ENCODE results near the gene RBM27.
"Not testable (repeated sequence)": the region's sequence is repeated elsewhere in the genome, so short reads cannot be mapped to it uniquely, and the experiment has no call there.

Gene RBM27

DNA sequence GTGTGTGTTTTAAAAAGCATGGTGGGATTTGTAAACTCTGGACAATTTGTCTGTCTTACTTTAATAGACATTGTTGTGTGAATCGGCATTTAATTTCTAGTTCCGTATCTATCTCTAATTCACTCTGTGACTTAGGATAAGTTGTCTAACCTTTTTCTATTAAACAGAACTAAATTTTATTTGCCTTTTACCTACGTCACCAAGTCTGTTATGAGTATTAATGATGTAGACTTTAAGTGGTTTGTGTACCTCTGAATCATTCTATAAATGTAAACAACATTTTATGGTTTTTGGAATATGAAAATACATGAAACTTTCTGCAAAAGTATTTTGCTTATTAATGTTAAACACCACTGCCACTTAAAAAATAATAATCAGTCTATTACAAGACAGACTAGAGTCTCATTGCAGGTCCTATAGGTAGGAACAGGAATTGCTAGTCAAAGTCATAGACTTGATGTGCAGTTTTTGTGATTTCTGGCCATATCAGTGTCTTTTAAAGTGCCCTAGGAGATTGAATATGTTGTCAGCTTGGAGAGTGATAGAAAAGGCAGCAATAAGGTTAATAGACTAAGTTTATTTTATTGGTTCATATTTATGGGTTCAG is 5.6 kb downstream of the RBM27 start:
- DNase-seq (ENCODE audit: low read depth in 3 of 3): no peak

DNA sequence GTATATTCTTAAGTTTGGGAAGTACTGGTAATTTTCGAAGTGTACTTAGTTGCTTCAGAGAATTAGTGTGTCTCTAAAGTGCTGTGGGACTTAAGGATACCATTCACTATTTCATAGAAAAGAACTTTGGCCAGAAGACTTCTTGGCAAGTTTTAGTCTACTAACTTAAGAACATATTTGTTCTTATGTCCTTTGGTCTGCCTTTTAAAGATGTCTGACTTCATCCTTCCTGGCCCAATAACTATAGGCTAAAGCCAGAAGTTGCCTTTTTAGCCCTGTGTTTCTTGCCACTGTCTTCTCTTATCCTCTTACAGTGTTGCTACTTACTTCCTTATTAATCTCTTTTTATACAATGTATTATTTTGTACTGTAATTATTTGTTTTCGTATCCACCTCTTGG is 6.3 kb downstream of the RBM27 start:
- DNase-seq (ENCODE audit: low read depth in 3 of 3): no peak

DNA sequence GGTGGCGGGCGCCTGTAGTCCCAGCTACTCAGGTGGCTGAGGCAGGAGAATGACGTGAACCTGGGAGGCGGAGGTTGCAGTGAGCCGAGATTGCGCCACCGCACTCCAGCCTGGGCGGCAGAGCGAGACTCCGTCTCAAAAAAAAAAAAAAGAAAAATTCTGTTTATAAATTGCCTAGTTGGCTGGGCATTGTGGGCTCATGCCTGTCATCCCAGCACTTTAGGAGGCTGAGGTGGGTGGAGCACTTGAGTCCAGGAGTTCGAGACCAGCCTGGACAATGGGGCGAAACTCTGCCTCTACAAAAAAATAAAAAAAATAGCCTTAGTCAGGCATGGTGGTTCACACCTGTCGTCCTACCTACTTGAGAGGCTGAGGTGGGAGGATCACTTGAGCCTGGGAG is 7.4 kb downstream of the RBM27 start:
- DNase-seq (ENCODE audit: low read depth in 3 of 3): not testable (repeated sequence)

DNA sequence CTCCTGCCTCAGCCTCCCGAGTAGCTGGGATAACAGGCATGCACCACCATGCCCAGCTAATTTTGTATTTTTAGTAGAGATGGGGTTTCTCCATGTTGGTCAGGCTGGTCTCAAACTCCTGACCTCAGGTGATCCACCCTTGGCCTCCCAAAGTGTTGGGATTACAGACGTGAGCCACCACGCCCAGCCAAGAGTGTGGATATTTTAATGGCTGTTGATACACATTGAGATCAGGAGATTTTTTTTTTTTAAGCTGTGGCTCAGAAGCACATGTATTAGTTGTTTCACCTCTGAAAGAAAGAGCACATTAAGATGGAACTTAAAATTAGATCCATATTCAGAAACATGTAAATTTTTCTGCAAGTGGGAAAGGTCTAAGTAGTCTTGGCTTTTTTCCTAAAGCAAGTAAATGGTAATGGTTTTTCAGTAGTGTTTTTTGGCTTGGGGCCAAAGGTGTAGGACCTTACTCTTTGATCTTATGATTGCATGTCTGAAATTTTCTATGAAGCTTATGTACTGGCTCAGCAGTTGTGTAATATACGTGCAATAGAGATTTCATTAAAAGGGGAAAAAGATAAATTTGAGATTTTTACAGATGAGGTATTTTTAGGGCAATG is 9.9 kb downstream of the RBM27 start:
- no peak for DNase-seq (ENCODE audit: low read depth in 3 of 3)

DNA sequence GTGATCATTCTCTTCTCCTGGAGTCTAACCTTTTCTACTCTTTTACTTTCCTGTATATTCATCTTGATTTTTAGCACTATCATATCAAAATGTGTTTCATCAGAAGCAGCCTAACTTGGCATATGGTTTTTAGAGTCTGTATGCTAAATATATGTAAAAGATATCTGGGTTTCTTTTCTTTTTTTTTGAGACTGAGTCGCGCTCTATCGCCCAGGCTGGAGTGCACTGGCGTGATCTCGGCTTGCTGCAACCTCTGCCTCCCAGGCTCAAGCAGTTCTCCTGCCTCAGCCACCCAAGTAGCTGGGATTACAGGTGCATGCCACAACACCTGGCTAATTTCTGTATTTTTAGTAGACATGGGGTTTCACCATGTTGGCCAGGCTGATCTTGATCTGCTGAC is 11.5 kb downstream of the RBM27 start:
- DNase-seq (ENCODE audit: low read depth in 3 of 3): not testable (repeated sequence)

DNA sequence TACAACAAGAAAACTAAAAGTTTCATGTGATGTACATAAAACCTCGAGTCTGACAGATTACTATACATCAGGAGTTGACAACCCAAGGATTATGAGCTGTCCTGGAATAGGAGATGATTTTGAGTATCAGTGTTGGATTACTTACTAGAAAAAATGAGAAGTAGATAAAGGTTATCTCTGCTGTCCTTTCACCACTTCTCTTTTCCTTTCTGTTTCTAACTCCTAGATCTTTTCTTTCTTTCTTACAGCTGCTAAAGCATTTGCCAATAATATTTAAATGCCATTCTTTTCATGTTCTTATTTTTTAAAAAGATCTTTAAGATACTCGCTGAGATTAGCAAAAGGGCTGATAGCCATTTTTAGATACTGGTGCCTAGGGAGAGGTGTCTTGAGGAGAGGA is 14.8 kb downstream of the RBM27 start:
- no peak for DNase-seq (ENCODE audit: low read depth in 3 of 3)

DNA sequence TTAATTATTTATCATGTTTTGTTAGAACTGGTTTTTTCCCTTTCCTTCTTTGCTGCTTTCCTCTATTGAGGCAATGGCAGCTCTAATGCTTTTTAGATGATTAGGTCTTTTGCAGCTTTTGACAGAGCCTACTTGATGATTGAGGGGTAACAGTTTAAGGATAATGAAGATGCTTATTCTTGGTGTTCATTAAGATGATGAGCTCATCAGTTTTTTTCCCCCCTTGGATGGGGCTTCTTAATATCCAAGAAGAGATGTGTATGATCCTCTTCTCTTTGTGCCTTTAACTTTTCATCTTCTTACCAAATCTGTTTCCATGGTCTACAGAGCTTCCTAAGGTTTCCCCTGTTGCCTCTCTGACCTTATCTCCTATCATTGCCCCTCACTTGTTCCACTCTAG is 15.8 kb downstream of the RBM27 start:
- DNase-seq (ENCODE audit: low read depth in 3 of 3): no peak

DNA sequence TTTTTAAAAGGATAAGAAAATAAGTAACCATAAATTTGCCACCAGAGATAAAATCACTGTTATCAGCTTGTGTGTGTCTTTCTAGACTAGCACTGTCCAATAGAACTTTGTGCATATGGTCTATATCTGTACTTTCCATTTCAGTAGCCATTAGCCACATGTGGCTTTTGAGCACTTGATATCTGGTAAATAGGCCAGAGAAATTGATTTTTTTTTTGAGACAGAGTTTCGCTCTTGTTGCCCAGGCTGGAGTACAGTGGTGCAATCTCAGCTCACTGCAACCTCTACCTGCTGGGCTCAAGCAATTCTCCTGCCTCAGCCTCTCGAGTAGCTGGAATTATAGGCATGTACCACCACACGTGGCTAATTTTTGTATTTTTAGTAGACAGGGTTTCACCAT is 17.8 kb downstream of the RBM27 start:
- DNase-seq (ENCODE audit: low read depth in 3 of 3): no peak

DNA sequence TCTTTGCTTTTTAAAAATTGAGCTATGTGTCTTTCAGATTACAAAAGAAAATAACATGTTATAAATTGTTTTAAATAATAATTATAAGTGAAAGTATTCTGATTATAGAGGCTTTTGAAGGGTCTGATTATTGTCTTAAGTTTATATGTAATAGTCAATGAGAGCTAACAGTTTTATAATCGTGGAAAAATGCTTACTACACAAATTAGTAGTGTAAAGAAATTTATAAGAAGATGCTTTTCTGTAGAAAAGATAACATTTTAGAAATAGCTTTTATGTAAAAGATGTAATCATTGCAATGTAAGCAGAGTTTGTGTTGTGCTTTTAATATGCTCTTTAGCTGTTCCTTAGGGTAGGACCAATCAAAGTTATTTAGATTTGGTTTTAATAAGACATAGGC is 18.6 kb downstream of the RBM27 start:
- DNase-seq (ENCODE audit: low read depth in 3 of 3): no peak

DNA sequence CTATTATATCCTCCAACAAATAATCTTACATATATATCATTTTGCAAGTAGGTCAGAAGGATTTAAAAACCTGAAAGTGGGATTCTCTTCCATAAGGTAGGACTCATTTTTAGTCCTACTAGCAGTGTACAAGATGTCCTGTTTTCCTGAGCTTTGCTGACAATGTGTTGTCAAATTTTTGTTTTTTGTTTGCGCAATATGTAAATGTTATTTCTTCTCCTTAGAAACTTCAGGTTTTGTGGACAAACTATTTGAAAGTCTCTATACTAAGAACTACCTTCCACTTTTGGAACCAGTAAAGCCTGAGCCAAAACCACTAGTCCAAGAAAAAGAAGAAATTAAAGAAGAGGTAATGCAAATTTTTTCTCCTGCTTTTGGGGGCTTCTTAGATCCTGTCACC is 19.8 kb downstream of the RBM27 start:
- no peak for DNase-seq (ENCODE audit: low read depth in 3 of 3)

DNA sequence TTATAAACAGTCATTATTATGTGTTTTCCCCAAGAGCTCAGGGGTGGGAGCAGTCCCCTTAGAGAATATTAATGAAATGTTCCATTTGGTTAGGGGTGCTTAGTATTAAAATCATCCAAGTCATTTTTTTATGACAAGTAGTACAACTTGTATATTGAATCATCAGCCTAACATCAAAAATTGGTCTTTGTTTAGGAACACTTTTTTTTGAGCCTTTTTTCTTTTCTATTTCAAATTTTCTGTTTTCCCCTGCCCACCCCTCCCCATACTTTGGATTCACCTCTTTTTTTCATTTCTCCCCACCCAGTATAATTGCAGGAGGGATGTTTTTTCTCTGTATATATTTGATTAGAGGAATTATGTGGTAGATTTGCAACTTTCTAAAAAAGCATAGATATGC is 25.8 kb downstream of the RBM27 start:
- no peak for DNase-seq (ENCODE audit: low read depth in 3 of 3)

DNA sequence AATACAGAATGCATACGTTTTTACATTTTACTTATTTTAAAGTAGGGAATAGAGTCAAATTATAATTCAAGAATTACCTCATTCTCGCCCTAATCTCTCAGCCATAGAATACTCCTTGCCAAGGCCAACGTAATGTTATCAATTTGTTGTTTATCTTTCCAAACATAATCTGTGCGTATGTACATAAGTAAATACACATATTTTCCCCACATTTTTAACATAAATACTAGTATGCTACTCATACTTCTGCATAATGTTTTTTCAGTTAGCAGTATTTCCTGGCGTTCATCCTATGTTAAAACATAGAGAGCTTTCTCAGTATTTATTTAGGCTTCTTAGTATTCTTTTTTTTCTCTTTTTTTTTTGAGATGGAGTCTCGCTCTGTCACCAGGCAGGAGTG is 28.8 kb downstream of the RBM27 start:
- DNase-seq (ENCODE audit: low read depth in 3 of 3): no peak

DNA sequence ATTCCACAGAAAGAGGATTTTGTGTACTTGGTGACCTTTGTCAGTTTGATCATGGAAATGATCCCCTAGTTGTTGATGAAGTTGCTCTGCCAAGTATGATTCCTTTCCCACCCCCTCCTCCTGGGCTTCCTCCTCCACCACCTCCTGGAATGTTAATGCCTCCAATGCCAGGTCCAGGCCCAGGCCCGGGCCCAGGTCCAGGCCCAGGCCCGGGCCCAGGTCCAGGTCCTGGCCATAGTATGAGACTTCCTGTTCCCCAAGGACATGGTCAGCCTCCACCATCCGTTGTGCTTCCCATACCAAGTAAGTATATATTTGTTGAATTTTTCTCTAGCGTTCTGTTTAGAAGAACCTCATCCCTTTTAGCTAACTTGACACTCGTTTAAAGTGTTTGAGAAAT is 30.0 kb downstream of the RBM27 start:
- no peak for DNase-seq (ENCODE audit: low read depth in 3 of 3)

DNA sequence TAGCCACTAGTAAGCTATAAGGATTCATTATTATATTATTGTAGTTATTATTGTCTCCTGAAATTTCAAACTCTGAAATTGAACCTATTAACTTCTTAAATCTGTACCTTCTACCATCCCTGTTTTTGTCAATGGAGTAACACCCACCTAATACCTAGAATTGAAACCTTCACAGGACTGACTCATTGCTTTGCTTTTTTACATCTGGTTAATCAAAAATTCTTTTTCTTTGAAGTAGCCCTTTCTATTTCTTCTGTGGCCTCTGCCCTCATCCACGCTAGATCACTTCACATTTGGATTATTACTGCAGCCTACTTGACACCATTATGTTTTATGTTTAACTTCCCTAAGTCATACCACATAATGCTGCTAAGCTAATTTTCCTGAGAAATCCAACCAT is 35.6 kb downstream of the RBM27 start:
- no peak for DNase-seq (ENCODE audit: low read depth in 3 of 3)

DNA sequence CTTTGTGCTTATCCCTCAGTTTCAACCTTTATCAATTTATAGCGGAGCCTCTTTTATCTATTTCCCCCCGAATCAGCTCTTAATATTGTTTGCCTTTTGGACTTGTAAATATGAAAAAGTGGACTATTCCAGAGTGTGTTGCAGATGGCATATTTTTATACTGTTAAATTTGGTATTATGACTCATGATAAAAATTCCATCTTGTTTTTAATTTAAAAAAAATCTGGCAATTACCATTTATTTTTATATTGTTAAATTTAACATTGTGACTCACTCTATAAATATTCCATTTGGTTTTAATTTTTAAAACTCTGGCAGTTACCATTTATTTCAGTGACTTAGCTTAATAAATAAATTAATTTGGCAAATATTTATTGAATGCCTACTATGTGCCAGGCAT is 37.5 kb downstream of the RBM27 start:
- no peak for DNase-seq (ENCODE audit: low read depth in 3 of 3)

DNA sequence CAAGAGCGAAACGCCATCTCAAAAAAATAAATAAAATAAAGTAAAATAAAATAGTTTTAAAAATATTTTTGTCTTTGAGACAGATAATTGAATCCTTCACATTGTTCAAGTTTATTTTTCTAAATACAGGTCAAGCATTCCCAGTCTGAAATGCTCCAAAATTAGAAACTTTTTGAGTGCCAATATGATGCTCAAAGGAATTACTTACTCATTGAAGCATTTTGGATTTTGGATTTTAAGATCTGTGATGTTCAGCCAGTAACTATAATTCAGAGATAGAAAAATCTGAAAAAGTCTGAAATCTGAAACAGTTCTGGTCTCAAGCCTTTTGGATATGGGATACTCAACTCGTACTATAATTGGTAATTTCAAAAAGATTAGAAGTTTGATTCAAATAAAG is 39.8 kb downstream of the RBM27 start:
- no peak for DNase-seq (ENCODE audit: low read depth in 3 of 3)

DNA sequence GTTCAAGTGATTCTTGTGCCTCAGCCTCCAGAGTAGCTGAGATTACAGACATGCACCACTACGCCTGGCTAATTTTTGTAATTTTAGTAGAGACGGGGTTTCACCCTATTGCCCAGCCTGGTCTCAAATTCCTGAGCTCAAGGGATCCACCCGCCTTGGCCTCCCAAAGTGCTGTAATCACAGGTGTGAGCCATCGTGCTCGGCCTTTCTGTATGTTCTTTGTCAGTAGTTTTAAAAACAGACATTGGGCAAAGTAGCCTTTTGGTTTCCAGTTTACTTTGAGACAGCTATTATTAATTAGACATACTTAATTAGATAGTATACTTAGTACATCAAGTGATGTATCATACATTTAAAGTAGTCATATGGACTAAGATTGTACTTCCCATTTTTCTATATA is 45.2 kb downstream of the RBM27 start:
- DNase-seq (ENCODE audit: low read depth in 3 of 3): no peak

DNA sequence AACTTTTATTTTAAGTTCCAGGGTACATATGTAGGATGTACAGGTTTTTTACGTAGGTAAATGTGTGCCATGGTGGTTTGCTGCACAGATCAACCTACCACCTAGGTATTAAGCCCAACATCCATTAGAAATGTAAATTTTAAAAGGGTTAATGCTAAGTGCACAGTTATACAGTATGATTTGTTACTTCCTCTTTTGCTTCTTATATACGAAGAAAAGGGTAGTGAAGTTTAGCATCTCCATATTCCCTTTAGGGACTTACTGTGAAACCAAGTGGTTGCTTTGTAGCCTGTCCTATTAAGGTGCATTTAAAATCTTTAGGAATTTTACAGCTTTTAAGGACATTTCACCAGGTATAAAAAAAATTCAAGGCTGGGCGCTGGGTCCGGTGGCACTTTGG is 46.4 kb downstream of the RBM27 start:
- no peak for DNase-seq (ENCODE audit: low read depth in 3 of 3)
